NOMO-1 treated with dmso at 0.1 percent for 144 hours (cell line): ENCODE measurements around the gene NINJ2.
A peak's percentile ranks its signal among the peaks of the same experiment; 100 is the strongest.

Experiments used
- DNase-seq: peaks from one replicate; lab custom pipeline; 2025; ENCODE audit not compliant: unreplicated experiment; lab: John Stamatoyannopoulos, UW

The NINJ2 gene

DNA sequence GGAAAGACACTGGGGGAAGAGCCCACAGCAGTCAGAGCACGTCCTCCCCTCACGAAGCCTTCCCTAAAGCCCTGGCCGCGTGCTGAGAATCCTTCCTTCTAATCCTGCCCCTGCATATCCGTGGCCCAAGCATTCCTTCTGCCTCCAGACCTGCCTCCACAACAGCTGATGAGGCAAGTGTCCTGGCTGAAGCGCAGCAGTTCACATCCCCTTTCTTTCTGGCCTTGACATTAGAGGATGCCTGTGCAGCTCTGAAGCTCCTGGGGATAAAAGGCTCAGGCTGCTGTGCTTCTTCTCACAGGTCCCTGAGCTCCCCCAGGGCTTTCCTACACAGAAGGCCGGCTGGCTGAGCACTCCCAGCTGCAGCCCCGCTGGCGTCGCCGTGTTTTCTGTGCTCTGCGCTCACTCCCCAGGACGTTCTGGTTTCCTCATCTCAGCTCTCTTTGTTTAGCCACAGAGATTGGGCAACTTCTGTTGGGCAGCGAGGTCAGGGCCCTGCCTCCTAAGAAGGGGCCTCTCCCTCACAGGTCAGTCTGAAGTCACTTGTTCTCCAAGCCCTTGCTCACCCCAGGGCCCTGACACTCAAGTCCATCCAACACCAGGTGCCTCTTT lies 45.8 kb downstream of the NINJ2 start:
- DNase-seq, result peak; percentile 80

DNA sequence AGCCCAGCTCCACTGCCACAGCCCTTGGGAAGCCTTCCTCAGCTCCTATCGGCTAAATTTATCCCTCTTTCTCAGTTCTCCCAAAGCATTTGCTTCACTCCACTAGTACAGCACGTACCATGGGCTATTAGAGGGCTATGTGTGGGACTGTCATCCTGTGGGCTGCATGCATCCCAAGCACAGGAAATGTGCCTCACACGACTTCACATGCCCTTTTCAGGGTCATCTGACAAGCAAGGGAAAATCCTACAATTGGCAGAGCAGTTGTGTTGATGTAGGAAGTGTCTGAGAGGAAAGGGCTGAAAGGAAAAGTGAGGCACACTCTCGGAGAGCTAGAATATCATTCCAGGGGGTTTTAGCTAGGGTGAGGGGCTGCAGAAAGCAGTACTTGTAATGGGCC lies 47.6 kb downstream of the NINJ2 start:
- DNase-seq, result no peak

DNA sequence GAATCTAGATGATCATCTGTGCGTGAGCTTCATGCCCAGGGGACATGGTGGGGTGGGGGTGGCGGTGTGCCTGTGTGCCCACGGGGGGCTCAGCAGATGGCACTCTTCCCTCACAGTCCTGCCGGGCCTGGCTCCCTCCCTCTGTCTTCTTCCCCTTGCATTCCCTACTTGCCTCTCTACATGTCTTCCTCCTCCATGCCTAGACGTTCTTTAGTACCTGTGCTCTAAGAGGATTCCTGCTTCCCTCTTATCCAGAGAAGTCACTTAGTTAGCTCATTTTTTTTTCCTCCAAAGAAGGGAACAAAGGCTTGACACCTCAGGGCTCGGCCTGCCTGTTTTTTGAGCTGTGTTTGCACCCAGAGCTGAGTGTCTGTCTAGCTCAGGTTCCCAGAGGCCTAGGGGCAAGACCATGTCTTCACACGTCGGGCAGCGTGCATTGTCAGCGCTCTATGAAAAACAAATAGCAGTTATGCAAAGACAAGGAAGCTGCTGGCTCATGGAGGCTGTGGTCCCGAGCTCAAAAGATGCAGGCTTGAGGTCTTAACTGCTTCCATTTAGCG lies 48.8 kb downstream of the NINJ2 start:
- DNase-seq, result peak; percentile 18

DNA sequence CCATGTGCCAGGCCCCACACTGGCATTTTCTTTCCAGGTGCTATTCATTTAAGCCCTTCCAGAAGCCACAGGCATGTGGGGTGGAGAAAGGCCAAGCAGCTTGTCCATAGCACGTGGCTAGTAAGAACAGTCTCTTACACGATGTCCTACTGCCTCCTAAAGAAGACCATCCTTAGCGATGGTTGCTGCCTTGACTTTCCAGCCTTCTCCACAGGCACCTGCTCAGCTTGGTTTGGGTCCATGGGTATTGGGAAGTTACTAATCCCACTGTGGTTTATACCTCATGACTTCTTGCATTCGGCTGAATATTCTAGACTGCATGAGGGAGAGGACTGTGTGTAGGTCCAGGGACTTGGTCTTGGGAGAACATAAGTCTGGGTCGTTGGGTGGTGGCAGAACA lies 49.2 kb downstream of the NINJ2 start:
- no peak for DNase-seq

DNA sequence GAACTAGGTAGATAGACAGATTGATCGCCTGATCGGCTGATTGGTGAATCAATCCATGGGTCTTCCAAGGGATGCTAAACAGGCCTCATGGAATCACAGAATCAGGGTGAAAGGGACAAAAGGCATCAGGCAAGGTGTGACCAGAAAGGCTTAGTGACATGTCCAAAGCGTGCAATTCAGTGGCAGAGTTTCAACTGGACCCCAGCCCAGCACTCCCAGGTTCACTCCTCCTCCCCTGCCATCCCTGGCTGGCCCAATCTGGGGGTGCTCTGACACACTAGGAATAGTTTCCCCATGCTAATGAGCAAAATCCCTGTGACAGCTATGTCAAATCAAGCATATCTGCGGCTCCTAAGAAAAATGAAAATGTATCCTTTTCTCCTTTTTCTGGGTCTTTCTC lies 50.4 kb downstream of the NINJ2 start:
- DNase-seq, result no peak

DNA sequence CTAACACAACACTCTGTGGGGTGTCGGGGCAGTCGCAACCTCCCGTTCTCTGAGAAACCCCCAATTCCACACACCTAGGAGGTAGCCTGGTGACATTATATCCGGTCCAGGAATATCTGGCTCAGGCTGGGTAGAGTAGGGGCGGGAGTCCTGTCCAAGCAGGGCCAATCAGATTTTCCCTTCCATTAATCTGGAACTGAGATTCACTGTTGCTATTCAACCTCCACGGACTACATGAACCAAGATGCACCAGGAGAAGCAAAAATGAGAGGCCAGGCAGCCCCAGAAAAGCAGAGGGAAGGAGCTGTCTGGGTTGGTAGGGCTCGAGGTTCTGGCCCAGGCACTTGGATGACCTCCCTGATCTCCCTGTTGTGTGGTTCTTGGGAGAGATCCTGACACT lies 51.0 kb downstream of the NINJ2 start:
- no peak for DNase-seq

DNA sequence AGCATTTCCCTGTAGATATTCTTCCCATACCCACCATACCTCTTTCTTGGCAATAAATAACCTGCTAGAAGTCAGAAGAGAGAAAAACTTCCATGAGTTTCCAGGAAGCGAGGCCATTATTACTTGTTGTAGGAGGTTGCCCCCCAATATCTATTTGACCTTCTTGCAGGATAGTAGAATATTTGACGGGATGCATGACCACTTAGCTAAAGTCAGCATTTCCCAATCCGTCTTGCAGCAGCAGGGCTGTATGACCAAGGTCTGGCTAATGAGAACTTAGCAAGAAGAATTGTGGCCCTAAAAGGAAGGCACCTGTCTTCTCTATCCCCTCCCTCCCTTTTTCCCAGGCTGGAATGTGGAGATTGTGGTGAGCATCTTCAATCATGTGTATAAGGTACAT lies 51.5 kb downstream of the NINJ2 start:
- no peak for DNase-seq

DNA sequence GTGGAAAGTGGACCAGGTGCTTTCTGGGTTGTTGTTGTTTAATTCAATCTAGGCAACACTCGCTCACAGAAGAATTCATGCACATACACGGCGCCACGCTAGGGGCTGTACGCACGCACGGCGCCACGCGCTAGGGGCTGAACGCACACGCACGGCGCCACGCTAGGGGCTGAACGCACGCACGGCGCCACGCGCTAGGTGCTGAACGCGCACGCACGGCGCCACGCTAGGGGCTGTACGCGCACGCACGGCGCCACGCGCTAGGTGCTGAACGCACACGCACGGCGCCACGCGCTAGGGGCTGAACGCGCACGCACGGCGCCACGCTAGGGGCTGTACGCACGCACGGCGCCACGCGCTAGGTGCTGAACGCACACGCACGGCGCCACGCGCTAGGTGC lies 54.3 kb downstream of the NINJ2 start:
- no peak for DNase-seq

DNA sequence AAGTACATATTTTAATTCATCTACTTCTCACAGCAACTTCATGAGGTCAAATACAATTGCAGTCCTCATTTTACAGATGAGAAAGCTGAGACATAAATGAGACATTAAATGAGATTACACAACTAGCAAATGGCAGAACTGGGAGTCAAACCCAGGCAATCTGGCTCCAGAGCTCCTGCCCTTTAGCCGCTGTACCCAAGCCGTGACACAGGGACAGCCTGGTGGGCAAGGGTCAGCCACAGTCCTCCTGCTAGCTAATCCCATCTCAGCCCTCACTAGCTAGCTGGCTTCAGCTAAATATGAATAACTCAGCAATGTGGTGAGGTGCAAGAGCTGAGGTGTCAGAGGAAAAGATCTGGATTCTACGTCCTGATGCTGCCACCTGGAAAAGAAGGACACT lies 54.8 kb downstream of the NINJ2 start:
- no peak for DNase-seq

DNA sequence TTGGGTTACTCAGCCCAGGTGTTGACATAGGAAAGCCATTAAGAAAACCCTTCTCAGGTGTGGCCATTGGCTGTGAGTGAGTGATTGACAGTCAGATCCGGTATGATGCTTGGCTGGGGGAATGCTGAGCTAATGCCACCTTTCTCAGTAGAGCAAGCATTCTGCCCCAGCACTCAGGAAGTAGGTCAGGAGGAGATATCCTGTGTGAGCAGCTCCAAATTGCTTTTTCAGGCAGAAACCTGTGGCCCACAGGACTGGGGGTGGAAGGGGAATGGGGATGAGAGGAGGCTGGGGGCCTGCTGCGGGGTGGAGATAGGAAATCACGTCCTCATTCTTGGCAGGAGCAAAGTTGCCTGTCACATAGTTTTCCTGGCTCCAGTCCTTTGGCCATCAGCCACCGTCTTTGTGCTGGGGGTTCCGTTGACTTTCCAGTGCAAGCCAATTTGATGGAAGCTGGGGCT lies 55.7 kb downstream of the NINJ2 start:
- DNase-seq, result no peak

DNA sequence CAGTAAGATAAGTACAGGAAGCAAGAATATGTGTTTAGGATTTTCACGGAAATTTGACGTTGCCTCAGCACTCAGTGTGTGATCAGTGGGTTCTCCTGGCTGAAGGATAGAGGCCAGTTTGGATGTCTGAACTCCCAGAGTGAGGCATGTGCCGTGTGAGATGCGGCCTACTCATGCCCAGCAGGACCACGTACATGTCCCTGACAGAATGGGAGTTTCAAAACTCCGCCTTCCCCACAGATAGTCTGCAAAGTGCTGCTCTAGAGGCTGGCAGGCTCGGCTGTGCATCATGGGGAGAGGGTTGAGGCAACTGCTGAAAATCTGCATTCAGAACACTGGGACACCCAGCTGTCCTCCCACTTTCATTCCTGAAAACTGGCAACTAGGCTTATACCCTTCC lies 58.3 kb downstream of the NINJ2 start:
- no peak for DNase-seq

DNA sequence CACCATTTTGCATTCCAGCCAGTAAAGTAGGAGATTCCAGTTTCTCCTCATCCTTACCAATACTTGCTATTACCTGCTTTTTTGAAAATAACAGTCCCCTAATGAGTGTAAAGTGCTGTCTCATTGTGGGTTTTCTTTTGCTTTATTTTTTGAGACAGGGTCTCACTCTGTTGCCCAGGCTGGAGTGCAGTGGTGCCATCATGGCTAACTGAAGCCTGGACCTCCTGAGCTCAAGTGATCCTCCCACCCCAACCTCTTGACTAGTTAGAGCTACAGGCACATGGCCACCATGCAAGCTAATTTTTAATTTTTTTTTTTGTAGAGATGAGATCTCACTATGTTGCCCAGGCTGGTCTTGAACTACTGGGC lies 60.6 kb downstream of the NINJ2 start:
- no peak for DNase-seq

DNA sequence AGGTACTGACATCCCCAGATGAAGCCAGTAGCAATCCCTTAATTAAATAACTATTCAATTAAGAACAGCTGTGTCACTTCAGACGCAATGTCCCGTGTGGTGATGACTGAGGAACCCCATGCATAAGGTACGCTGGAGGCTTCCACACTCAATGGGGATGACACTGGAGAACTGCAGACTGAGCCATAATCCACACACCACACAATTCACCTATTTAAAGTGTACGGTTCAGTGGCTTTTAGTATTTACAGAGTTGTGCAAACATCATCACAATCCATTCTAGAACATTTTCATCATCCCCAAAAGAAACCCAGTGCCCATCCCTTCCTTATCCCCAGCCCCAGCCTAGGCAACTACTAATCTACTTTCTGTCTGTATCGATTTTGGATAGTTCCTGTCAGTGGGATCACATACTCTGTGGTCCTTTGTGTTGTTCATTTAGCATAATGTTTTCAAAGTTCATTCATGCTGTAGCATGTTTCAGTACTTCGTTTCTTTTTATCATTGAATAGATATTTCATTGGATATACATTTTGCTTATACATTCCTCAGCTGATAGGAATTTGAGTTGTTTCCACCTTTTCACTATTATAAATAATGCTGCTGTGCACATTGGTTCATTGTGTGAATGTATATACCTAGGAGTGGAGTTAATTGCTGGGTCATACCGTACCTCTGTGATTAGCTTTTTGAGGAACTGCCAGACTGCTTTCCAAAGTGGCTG lies 61.1 kb downstream of the NINJ2 start:
- DNase-seq, result no peak

DNA sequence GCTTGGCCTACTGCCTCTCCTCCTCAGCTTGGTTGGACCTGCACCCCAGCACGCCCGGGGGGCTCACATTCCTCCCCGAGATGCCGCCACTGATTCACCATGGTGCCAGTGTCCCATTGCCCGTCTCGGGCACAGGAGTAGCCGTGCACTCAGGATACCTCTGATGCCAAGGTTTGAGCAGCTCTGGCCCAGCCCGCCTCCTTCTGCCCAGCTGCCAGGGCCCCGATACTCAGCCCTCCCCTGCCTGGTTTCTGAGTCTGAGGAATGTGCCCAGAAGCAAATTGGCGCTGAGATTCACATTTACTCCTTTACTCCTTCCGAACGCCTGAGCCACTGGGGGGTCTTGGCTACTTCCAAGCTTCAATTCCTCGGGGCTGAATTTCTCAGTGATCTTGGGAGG lies 63.5 kb downstream of the NINJ2 start:
- no peak for DNase-seq

DNA sequence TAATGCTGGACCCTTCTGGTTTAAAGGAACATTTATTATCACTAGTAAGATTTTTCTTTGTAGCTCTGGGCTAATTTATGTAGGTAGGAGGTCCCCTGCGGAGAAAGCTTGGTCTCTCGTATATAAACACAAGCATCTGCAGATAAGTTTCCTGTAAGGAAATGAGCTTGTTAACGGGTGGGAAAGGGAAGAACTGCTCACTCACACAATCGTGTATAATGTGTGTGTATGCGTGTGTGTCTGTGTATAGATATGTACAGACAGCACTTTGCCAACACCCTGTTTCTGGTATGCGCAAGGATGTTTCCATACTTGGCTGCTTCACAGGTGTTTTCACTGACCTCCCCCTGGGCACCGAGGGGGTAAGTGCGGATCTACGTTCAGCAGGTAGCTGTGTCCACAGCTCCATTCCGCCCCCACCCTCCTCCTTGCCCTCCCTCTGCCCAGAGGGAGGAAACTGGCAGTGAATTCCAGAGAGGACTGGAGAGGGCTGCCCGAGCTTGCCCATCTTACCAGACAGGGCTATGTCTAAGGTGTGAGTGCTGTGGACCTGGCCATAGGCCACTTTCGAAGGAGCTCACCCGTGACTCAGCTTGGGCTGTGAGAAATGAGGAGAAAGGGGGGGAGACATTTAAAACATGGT lies 65.2 kb downstream of the NINJ2 start:
- DNase-seq, result no peak

DNA sequence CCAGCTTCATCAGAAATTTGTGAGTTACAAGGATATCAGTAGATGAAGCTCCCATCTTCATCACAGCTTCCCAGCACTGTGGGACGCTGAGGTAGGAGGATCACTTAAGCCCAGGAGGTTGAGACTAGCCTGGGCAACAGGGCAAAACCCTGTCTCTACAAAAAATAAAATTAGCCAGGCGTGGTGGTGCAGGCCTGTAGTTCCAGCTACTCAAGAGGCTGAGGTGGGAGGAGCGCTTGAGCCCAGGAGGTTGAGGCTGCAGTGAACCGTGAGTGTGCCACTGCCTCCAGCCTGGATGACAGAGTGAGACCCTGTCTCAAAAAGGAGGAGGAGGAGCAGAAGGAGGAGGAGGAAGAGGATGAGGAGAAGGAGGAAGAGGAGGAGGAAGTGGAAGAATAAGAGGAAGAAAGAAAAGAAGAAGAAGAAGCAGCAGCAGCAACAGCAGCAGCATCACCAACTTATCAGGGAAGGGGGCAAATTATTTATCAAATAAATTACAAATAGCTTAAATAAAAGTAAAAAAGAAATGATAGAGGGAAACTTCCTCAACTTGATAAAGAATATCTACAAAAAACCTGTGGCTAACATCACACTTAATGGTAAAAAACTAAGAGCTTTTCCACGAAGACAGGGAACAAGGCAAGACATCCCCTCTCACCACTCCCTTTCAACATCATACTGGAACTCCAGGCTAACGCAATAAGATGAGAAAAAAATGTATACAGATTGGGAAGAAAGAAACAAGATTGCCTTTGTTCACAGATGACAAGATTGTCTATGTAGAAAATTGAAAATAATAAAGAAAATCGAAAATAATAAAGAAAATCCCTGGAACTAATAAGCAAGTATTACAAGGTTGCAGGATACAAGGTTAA lies 69.6 kb downstream of the NINJ2 start:
- no peak for DNase-seq

DNA sequence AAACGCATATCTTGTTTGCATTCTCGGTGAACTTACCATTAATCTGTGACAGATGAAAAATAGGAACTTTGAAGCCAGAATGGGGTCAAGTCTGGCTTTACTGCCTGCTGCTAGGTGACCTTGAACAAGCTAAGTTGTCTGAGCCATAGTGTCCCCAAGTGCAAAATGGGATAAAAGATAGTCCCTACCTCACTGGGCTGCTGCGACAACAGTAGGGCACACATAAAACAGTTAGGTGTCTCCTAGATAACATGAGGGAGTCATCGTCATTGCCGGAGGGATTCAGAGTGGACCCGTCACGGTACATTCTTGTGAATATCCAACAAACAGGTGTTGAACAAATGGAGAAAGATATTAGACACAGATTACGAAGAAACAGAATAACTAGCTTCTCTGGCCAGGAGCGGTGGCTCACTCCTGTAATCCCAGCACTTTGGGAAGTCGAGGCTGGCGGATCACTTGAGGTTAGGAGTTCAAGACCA lies 71.2 kb downstream of the NINJ2 start:
- no peak for DNase-seq

DNA sequence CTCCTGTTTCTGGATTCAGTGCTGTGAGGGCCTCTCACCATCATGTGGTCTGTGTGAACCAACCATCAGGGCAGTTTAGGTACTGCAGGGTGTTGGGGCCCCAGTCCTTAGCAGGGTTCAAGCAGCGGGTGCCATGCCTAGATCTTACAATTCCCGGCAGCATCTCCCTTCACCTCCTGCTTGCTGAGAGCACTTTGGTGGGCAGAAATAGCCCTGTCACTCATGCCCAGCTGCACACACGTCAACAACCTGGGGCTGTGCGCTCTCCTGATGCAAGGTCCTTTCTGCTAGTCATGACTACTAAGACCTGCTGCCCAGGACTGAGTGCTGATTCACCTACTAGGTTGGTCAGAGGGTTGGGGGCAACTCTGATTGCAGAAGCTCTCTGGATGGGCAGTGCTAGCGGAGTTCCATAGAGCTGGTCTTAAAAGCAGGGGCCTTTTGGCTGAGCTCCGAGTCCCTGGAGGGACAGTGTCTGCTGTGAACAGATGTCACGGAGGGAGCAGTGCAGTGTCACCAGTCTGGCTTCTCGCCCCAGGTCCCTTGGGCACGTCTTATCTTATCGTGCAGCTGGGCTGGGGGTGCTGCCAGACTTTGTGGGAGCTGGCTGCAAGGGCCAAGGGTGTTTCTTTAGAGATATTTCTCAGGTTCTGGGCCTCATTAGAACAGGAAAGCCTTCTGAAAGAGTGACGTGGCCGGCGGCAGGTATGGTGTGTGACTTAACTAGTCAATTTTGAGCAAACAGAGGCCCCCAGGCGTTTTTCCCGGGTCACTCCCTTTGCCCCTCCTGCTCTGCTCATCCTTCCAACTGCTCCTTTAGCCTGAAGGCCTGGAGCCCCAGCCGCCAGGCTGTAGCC lies 71.8 kb downstream of the NINJ2 start:
- DNase-seq, result no peak

DNA sequence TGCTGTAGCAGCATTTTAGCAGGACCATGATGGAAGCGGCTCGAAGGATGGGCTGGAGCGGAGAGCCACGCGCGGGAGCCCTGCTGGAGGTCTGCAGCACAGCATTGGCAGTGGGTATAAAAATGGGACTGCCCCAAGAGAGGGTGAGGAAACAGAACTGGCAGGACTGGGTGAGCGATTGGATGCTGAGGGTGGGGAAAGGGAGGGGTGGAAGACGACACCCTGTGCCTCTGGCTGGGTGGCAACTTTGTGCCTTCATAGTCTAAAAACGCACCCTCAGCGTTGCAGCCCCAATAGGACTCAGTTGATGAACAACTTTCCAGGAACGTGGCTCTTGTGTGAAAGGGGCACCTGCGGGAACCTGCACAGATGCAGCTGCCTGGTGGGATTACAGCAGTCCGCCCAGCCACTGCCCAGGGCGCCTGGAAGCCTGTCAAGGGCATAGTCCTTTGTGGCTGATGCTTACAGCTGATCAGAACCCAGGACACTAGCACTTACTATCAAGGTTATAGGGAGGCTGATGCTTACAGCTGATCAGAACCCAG lies 73.0 kb downstream of the NINJ2 start:
- no peak for DNase-seq

DNA sequence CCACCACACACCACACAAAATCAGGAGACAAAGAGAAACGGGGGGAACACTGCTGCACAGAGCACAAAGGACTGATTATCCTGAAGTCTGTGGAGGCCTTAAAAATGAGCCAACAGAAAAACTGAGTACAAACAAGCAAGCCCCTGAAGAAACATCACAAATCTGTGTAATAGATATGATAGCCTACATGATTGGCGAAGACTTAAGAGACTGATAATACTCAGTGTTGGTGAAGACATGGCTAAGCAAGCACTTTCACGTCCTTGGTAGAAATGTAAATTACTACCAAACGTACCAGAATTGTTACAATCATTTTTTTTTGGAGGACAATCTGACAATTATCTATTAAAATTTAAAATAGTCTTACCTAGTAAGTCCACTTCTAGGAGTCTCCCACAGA lies 74.6 kb downstream of the NINJ2 start:
- DNase-seq, result no peak
